CD4-positive, alpha-beta T cell (primary cell): ENCODE results near the gene METAP1D. TPM values are rescaled to one million over a fixed set of nuclear protein-coding genes. Genes with fewer than 3 reads are reported as not detected.

Experiments
- ATAC-seq: fragments of 200-7000 bp; cut with Tn5 transposase; one replicate; pipeline ENCODE4 v1.10.0; 2022; ENCODE audit warnings: mild to moderate bottlenecking; ENCODE audit not compliant: poor library complexity
- CTCF ChIA-PET: fragments of 350-600 bp; sonication (Branson Sonifier 250); formaldehyde crosslinking; loops from one replicate; lab custom pipeline; 2021; ENCODE audit warnings: antibody characterized with exemption, inconsistent platforms; lab: Charles Lee
- POLR2A ChIA-PET: fragments of 350-600 bp; sonication (Branson Sonifier 250); formaldehyde crosslinking; loops from one replicate; lab custom pipeline; 2021; ENCODE audit warnings: antibody characterized with exemption, inconsistent platforms; lab: Charles Lee
- DNase-seq, 14 experiments: peaks; one replicate each; pipeline ENCODE4 v3.0.0-alpha.2; 2013 to 2020; ENCODE audit warnings: mixed read lengths in 2 of 14
- H3K27ac ChIP-seq, 2 donors: one replicate each; pipeline versions ENCODE4 v1.5.1 to v1.7.0; 2013; ENCODE audit warnings: low read length in 2 of 2, low read depth in 1 of 2, mild to moderate bottlenecking in 1 of 2
- H3K27me3 ChIP-seq, 2 experiments: 1 replicate in 1 of 2; 2 replicates in 1 of 2; pipeline versions ENCODE4 v1.6.1 to v1.7.0; 2013; ENCODE audit warnings: low read length in 2 of 2, control low read depth in 1 of 2, mild to moderate bottlenecking in 1 of 2, moderate library complexity in 1 of 2; ENCODE audit not compliant: insufficient read depth in 2 of 2, control insufficient read depth in 1 of 2
- H3K36me3 ChIP-seq: one replicate; pipeline ENCODE4 v1.6.1; 2013; ENCODE audit warnings: low read length, control low read depth; ENCODE audit not compliant: insufficient read depth
- H3K4me1 ChIP-seq: one replicate; pipeline ENCODE4 v1.6.1; 2013; ENCODE audit warnings: low read length, control low read depth; ENCODE audit not compliant: insufficient read depth
- H3K4me3 ChIP-seq: one replicate; pipeline ENCODE4 v1.5.1; 2013; ENCODE audit warnings: mild to moderate bottlenecking, low read length, moderate library complexity
- H3K9me3 ChIP-seq, 2 experiments: 1 replicate in 1 of 2; 2 replicates in 1 of 2; pipeline versions ENCODE4 v1.6.1 to v1.7.0; 2013; ENCODE audit warnings: low read length in 2 of 2, mild to moderate bottlenecking in 2 of 2, control low read depth in 1 of 2, moderate library complexity in 1 of 2; ENCODE audit not compliant: control insufficient read depth in 1 of 2, insufficient read depth in 1 of 2
- H3K27ac Mint-ChIP-seq: one replicate; pipeline ENCODE4 v1.8.0; 2020; ENCODE audit warnings: mixed read lengths
- H3K27me3 Mint-ChIP-seq: one replicate; pipeline ENCODE4 v1.8.0; 2021; ENCODE audit warnings: mixed read lengths
- H3K36me3 Mint-ChIP-seq: one replicate; pipeline ENCODE4 v1.8.0; 2021; ENCODE audit warnings: low read depth, mixed read lengths
- H3K4me1 Mint-ChIP-seq: one replicate; pipeline ENCODE4 v1.8.0; 2021; ENCODE audit warnings: low read depth, mixed read lengths
- H3K4me3 Mint-ChIP-seq: one replicate; pipeline ENCODE4 v1.8.0; 2020; ENCODE audit warnings: mild to moderate bottlenecking, mixed read lengths
- H3K9me3 Mint-ChIP-seq: one replicate; pipeline ENCODE4 v1.8.0; 2020; ENCODE audit warnings: mixed read lengths
- intact Hi-C, 2 experiments: fragments of 100-400 bp; cut with DNase I in 1 of 2; cut with micrococcal nuclease in 1 of 2; formaldehyde crosslinking; loops; one replicate each; pipeline versions ENCODE4 v1.15.1 to v1.9.0; 2023 to 2025; cut with DNase I, micrococcal nuclease
- total RNA-seq, 174 experiments: library from RNA in 2 of 174; stranded (reverse) in 2 of 174; gene quantifications; one replicate each; pipeline ENCODE4 v1.2.3 and lab custom pipeline; 2021 to 2026
- TF ChIP-seq, protein P1 (sequence below): fragments of 200-600 bp; IDR thresholded peaks from one replicate; pipeline ENCODE4 v1.8.0; 2022; ENCODE audit warnings: antibody characterized with exemption, mild to moderate bottlenecking

METAP1D gene
- total RNA-seq, 2 experiments from 2014 or later = 7.2 to 7.9 TPM

DNA sequence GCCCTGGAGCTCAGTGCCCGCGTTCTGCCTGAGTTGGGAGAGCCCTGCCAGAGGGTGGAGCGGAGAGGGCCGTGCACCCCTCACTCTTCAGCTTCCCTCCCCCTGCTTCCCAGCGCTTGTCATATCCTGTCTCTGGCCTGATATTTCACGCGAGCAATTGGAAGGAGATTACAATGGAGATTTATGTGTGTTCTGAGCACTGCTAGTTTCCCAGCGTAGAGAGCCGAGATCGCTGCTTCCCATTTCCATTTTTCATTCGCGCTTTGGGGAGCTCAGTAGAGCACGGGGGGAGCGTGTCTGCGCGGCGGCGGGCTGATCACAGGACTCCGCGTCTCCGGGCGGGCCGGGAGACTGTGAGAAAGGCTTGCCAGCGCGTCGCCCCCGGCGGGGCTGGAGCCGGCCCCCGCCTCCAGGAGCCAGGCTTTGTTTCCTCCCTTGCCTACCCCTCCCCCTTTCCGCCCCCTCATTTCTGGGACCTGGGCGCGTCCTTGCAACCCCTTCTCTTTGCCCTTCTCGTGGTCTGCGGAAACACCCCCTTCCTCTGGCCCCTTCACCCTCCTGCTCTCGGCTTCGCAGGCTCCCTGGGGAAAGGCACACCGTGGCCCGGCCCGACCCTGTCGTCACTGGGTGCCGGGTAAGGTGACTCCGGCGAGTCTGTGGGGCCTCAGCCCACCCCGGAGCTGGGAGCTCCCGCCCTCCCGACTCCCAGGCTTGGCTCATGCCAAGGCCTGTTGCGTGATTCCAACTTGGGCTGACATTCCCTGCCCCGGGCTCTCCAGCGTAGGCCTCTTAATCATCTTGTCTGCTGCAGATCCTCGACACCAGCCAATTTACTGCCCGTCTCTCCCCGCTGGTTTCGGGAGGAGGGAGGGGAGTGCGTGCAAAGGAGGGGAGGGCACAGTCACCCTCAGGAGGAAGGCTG lies 97.1 kb downstream of the METAP1D start:
- Mint-ChIP-seq H3K4me3 (peak overlapping the region; percentile 64), H3K9me3 (no peaks in the 10 kb centered on the region), H3K27ac (no peak overlapping the region), H3K4me1 (peaks cover 43% of the 10 kb centered on the region), H3K36me3 (no peaks in the 10 kb centered on the region), H3K27me3 (peaks cover 76% of the 10 kb centered on the region)
- intact Hi-C loops = loop anchor here in 1 of 2 experiments (10.0 kb wide), 1 partner anchor 458 kb away; the partner anchor contains the start of gene PDK1
- CTCF ChIA-PET = interaction anchor here (0.7 to 1.2 kb wide), 2 partner anchors 9 to 10 kb away, joined by 3 to 6 read pairs; no protein-coding TSS in a partner anchor
- Histone ChIP-seq H3K4me1 (peaks cover 83% of the 10 kb centered on the region), H3K27me3 (peaks cover 95 to 99% of the 10 kb centered on the region in 2 experiments), H3K9me3 (peaks cover 9 to 74% of the 10 kb centered on the region in 2 experiments), H3K36me3 (no peaks in the 10 kb centered on the region), H3K27ac (no peak overlapping the region), H3K4me3 (no peak overlapping the region)
- TF ChIP-seq, protein P1, sequence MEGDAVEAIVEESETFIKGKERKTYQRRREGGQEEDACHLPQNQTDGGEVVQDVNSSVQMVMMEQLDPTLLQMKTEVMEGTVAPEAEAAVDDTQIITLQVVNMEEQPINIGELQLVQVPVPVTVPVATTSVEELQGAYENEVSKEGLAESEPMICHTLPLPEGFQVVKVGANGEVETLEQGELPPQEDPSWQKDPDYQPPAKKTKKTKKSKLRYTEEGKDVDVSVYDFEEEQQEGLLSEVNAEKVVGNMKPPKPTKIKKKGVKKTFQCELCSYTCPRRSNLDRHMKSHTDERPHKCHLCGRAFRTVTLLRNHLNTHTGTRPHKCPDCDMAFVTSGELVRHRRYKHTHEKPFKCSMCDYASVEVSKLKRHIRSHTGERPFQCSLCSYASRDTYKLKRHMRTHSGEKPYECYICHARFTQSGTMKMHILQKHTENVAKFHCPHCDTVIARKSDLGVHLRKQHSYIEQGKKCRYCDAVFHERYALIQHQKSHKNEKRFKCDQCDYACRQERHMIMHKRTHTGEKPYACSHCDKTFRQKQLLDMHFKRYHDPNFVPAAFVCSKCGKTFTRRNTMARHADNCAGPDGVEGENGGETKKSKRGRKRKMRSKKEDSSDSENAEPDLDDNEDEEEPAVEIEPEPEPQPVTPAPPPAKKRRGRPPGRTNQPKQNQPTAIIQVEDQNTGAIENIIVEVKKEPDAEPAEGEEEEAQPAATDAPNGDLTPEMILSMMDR = no peak
- POLR2A ChIA-PET = interaction anchor here (1.0 to 2.5 kb wide), 4 partner anchors 9 to 346 kb away, joined by 3 to 9 read pairs (median 3); partner anchors contain the start of gene DLX1
- DNase-seq (peak in 2 of 14 experiments; percentile 47 to 56), ATAC-seq (no peak)

DNA sequence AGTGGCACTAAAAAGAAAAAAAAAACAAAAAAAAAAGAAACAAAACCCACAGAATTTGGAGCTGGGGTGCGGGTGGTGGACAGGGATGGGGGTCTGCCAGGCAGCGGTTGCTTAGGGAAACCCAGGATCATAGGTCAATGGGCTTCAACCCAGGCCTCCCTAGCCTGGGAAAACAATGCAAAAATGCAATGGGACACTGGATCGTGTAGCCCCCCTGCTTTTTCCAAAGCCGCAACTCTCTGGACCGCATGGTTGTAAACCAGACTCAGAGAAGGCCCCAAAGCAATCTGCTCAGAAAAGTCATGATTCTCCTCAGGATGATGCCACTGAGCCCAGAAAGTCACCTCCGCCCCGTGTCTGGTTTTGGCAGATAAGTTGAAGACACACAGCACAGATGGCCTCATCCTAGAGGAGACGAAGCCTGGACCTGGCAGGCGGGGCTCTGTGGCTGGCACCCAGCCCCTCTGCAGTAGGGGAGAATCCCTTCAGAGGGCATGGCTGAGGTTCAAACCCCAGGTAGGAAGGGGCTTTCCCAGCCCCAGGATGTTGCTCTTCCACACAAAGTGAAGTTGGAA lies 97.9 kb downstream of the METAP1D start:
- H3K36me3 Mint-ChIP-seq = no peaks in the 10 kb centered on the region
- Histone ChIP-seq H3K36me3 (no peaks in the 10 kb centered on the region), H3K27ac (no peak overlapping the region), H3K9me3 (peaks cover 9 to 78% of the 10 kb centered on the region in 2 experiments), H3K27me3 (peaks cover 94 to 99% of the 10 kb centered on the region in 2 experiments), H3K4me1 (peaks cover 90% of the 10 kb centered on the region), H3K4me3 (no peak overlapping the region)
- CTCF ChIA-PET = no interaction called here
- intact Hi-C loops = loop anchor here in 1 of 2 experiments (10.0 kb wide), 1 partner anchor 457 kb away; the partner anchor contains the start of gene PDK1
- no peak overlapping the region for H3K27ac Mint-ChIP-seq
- H3K9me3 Mint-ChIP-seq = no peaks in the 10 kb centered on the region
- peaks cover 75% of the 10 kb centered on the region for H3K27me3 Mint-ChIP-seq
- peaks cover 50% of the 10 kb centered on the region for H3K4me1 Mint-ChIP-seq
- ATAC-seq (no peak), DNase-seq (peak in 2 of 14 experiments; percentile 51 to 55)
- POLR2A ChIA-PET = interaction anchor here (2.3 kb wide), 1 partner anchor 10 kb away, joined by 9 read pairs; no protein-coding TSS in a partner anchor
- TF ChIP-seq, protein P1 = no peak
- peak overlapping the region; percentile 64 for H3K4me3 Mint-ChIP-seq

DNA sequence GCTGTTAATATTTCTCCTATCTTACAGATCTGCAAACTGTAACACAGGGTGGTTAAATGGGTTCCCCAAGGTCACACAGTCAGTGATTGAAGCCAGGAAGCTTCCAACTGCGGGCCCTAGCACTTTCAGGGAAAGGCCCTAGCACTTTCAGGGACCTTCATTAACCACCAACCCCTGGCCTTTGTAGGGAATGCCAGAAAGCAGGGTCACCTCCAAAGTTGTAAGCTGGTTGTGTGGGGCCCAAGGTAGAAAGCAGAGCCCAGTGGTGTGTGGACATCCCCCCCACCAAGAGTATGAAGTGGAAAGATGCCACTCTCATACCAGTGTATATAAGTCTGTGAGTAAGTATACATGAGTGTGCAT lies 98.5 kb downstream of the METAP1D start:
- no peak for ATAC-seq
- no peaks in the 10 kb centered on the region for H3K36me3 Mint-ChIP-seq

More for the DNA sequence above, 98.5 kb downstream of the METAP1D start:
- ChIA-PET CTCF (no interaction called here), POLR2A (interaction anchor here (2.3 kb wide), 1 partner anchor 10 kb away, joined by 9 read pairs; no protein-coding TSS in a partner anchor)
- peaks cover 8 to 76% of the 10 kb centered on the region in 2 experiments for H3K9me3 ChIP-seq
- peaks cover 55% of the 10 kb centered on the region for H3K4me1 Mint-ChIP-seq
- peak overlapping the region; percentile 64 for H3K4me3 Mint-ChIP-seq
- H3K27ac Mint-ChIP-seq = peak overlapping the region; percentile 3
- DNase-seq = peak in 1 of 14 experiments; percentile 15
- peaks cover 92% of the 10 kb centered on the region for H3K4me1 ChIP-seq
- H3K27me3 Mint-ChIP-seq = peaks cover 73% of the 10 kb centered on the region
- H3K36me3 ChIP-seq = no peaks in the 10 kb centered on the region
- TF ChIP-seq, protein P1 = no peak
- H3K27ac ChIP-seq = no peak overlapping the region
- no peaks in the 10 kb centered on the region for H3K9me3 Mint-ChIP-seq
- intact Hi-C loops = loop anchor here in 1 of 2 experiments (10.0 kb wide), 1 partner anchor 457 kb away; the partner anchor contains the start of gene PDK1
- peaks cover 94 to 99% of the 10 kb centered on the region in 2 experiments for H3K27me3 ChIP-seq
- H3K4me3 ChIP-seq = no peak overlapping the region
